ENCODE results near the gene NPHP4.

NPHP4 gene

DNA sequence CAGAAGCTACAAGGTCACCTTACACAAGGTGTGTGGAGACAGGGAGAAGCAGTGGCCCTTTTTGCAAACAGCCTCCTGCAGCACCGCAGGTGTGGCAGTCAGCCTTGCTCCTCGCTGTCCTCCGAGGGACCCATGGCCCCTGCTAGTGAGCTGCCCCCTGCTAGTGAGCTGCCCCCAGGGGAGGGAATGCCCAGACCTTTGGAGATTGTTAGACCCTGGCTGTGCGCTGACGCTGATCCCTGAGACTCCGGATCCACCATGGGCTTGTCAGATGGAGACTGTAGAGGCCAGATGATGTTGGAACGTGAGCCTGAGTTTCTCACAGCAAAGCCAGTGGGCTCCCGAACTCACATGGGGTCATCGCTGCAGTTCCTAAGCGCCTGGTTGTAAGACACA lies 172.2 kb downstream of the NPHP4 start:
- no peak for DNase-seq

GRCh38 chr1:5819391-5820025 lies 172.7 kb downstream of the NPHP4 start:
- no peak for DNase-seq

- no peak for DNase-seq
These were observed 173.5 kb downstream of the NPHP4 start for GRCh38 chr1:5818755-5819154.

GRCh38 chr1:5815716-5816115 lies 176.5 kb downstream of the NPHP4 start:
- no peak for DNase-seq

DNA sequence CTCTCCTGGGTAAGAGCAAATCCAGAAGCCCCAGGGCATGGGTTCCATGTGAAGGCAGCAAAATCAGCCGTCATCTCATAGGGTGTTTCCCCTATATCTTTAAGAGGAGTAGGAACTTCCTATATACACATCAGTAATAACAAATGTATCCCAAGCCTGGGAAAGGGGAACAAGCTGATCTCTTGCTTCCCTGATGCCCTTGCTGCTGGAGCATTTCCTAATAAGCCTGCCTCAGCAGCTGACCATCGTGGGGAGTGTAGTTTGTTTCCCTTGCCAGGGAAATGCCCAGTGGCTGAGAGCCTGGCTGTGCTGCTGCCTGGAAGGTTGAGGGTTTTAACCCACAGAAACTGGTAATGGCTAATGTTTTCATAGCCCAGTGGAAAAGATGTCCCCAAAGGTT lies 177.0 kb downstream of the NPHP4 start:
- DNase-seq: peak; percentile 5

DNA sequence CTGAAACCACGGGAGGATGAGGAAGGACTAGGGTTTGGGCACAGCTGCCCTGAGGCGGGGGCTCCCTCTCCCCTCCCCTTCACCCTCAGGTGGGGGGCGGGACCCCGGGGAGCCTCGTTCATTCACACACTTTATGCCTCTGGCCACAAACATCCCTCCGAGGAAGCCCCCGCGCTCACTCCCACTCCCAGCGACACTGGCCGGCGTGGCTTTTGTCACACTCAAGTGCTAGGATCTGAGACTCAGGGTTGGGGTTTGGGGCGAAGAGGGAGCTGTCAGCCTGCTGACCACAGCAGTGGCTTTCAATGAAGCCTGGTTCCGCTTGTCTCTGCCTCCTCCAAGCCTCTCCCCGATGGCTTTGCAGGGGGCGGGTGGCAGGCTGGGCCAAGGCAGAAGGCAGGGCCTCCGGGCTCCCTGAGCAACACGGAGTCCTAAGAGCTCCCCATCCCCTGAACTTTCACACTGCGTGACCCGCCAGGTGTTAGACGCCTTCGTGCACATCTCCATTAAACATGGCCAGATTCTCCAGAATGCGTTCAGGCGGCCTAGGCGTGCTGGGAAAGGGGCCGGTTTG lies 178.1 kb downstream of the NPHP4 start:
- DNase-seq: no peak

GRCh38 chr1:5813480-5813879 lies 178.7 kb downstream of the NPHP4 start:
- no peak for DNase-seq
